HCT116 (cell line): ENCODE data around the gene CCDC80. TPM values are rescaled to one million over a fixed set of nuclear protein-coding genes. Genes with fewer than 3 reads are reported as not detected.

Experiments
- ATAC-seq: fragments of 200-7000 bp; cut with Tn5 transposase; 2 replicates; pipeline ENCODE4 v1.9.1; 2020; ENCODE audit warnings: mild to moderate bottlenecking, moderate library complexity
- BruUV-seq: library from RNA; stranded (reverse); fragments of 400-500 nt; replicated peaks from 2 replicates; lab custom pipeline; 2021; lab: Mats Ljungman, UMichigan
- CTCF ChIA-PET: fragments of 300-600 bp; sonication (Branson Sonifier 250); formaldehyde crosslinking; loops from one replicate; lab custom pipeline; 2021; ENCODE audit warnings: antibody characterized with exemption; lab: Charles Lee
- POLR2A ChIA-PET: fragments of 300-600, 350-600 bp; sonication (Branson Sonifier 250); formaldehyde crosslinking; loops from one replicate; lab custom pipeline; 2021; ENCODE audit warnings: antibody characterized with exemption; lab: Charles Lee
- RAD21 ChIA-PET, 2 experiments: fragments of 300-600 bp; sonication (Branson Sonifier 250); formaldehyde crosslinking; loops; one replicate each; lab custom pipeline; 2023; ENCODE audit warnings: low total read pairs in 2 of 2; ENCODE audit not compliant: uncharacterized antibody in 2 of 2, unreplicated experiment in 2 of 2, low non-redundant PET in 1 of 2; lab: Charles Lee
- DNase-seq: peaks from one replicate; pipeline ENCODE4 v3.0.0-alpha.2; 2010; ENCODE audit warnings: low read depth, low spot score
- H2AFZ ChIP-seq: fragments of 200-600 bp; shearing (Covaris generic), sonication (generic); 2 replicates; pipeline ENCODE4 v1.6.1; 2017; ENCODE audit warnings: low read depth, mixed run types, mixed read lengths, antibody characterized with exemption, low read length; ENCODE audit not compliant: poor library complexity, severe bottlenecking
- H3K27ac ChIP-seq: 2 replicates; pipeline ENCODE4 v1.5.1; 2012; ENCODE audit warnings: low read depth, low read length
- H3K27me3 ChIP-seq: fragments of 200-600 bp; sonication (generic); 2 replicates; pipeline ENCODE4 v1.6.1; 2016; ENCODE audit warnings: mixed run types, low read length, mixed read lengths; ENCODE audit not compliant: insufficient read depth
- H3K36me3 ChIP-seq, 2 experiments: fragments of 200-500 bp in 1 of 2; fragments of 200-600 bp in 1 of 2; sonication (Bioruptor generic) in 1 of 2; sonication (generic) in 1 of 2; 2 replicates each; pipeline versions ENCODE4 v1.5.1 to v1.6.1; 2014 to 2016; ENCODE audit warnings: low read length in 2 of 2, inconsistent platforms in 1 of 2, mixed read lengths in 1 of 2, mixed run types in 1 of 2; ENCODE audit not compliant: insufficient read depth in 2 of 2, control insufficient read depth in 1 of 2
- H3K4me1 ChIP-seq, 2 experiments: fragments of 200-600 bp in 1 of 2; sonication (generic) in 1 of 2; 2 replicates each; pipeline versions ENCODE4 v1.5.1 to v1.6.1; 2012 to 2017; ENCODE audit warnings: low read length in 2 of 2, inconsistent platforms in 1 of 2, mild to moderate bottlenecking in 1 of 2, mixed read lengths in 1 of 2, mixed run types in 1 of 2, moderate library complexity in 1 of 2; ENCODE audit not compliant: insufficient read depth in 2 of 2, control insufficient read depth in 1 of 2
- H3K4me2 ChIP-seq: fragments of 200-600 bp; sonication (generic); 2 replicates; pipeline ENCODE4 v1.6.1; 2017; ENCODE audit warnings: mixed run types, low read length, mixed read lengths
- H3K4me3 ChIP-seq, 2 experiments: fragments of 200-600 bp in 1 of 2; sonication (generic) in 1 of 2; replicated peaks in 1 of 2; 2 replicates each; pipeline ENCODE4 v1.5.1; 2011 to 2016; ENCODE audit warnings: low read length in 2 of 2, control low read depth in 1 of 2, low read depth in 1 of 2, mild to moderate bottlenecking in 1 of 2, mixed read lengths in 1 of 2, mixed run types in 1 of 2
- H3K79me2 ChIP-seq: fragments of 200-600 bp; sonication (generic); 2 replicates; pipeline ENCODE4 v1.6.1; 2017; ENCODE audit warnings: mild to moderate bottlenecking, mixed run types, low read length, moderate library complexity, mixed read lengths; ENCODE audit not compliant: insufficient read depth
- H3K9ac ChIP-seq: fragments of 200-600 bp; sonication (generic); 2 replicates; pipeline ENCODE4 v1.6.1; 2016; ENCODE audit warnings: low read length, mixed read lengths
- H3K9me2 ChIP-seq: fragments of 200-600 bp; sonication (generic), shearing (Covaris generic); 2 replicates; pipeline ENCODE4 v1.6.1; 2017; ENCODE audit warnings: mixed run types, mild to moderate bottlenecking, moderate library complexity; ENCODE audit not compliant: insufficient read depth
- H3K9me3 ChIP-seq, 2 experiments: fragments of 200-500 bp in 1 of 2; fragments of 200-600 bp in 1 of 2; sonication (Bioruptor generic) in 1 of 2; sonication (generic) in 1 of 2; 2 replicates each; pipeline ENCODE4 v1.6.1; 2014 to 2017; ENCODE audit warnings: low read length in 2 of 2, mixed read lengths in 2 of 2, inconsistent platforms in 1 of 2, low read depth in 1 of 2, mild to moderate bottlenecking in 1 of 2, mixed run types in 1 of 2, moderate library complexity in 1 of 2; ENCODE audit not compliant: control insufficient read depth in 1 of 2, insufficient read depth in 1 of 2
- H4K20me1 ChIP-seq: fragments of 200-600 bp; sonication (generic), shearing (Covaris generic); 2 replicates; pipeline ENCODE4 v1.6.1; 2017; ENCODE audit warnings: mixed run types, mild to moderate bottlenecking, moderate library complexity; ENCODE audit not compliant: insufficient read depth
- EZH2phosphoT487 ChIP-seq: fragments of 200-600 bp; IDR thresholded peaks from 2 replicates; pipeline ENCODE4 v1.6.1; 2018; ENCODE audit warnings: antibody characterized with exemption, borderline replicate concordance
- MAX ChIP-seq: IDR thresholded peaks from 2 replicates; pipeline ENCODE4 v1.6.1; 2012
- RAD21 ChIP-seq: IDR thresholded peaks from 2 replicates; pipeline ENCODE4 v1.6.1; 2012; ENCODE audit warnings: low read depth, mild to moderate bottlenecking
- REST ChIP-seq: IDR thresholded peaks from 2 replicates; pipeline ENCODE4 v1.6.1; 2012; ENCODE audit warnings: low read depth
- SRF ChIP-seq: IDR thresholded peaks from 2 replicates; pipeline ENCODE4 v1.6.1; 2012; ENCODE audit warnings: low read depth
- TCF7L2 ChIP-seq: IDR thresholded peaks from 2 replicates; pipeline ENCODE4 v1.7.0; 2011; ENCODE audit warnings: borderline replicate concordance, inconsistent platforms; ENCODE audit not compliant: insufficient read depth, insufficient read length; ENCODE audit errors: extremely low read depth
- ZNF274 ChIP-seq: fragments of 200-500 bp; sonication (Bioruptor generic); IDR thresholded peaks from 2 replicates; pipeline ENCODE4 v1.6.1; 2014; ENCODE audit warnings: mild to moderate bottlenecking, low read depth, low read length, inconsistent platforms
- intact Hi-C: fragments of 100-400 bp; cut with micrococcal nuclease; formaldehyde crosslinking; loops from 2 replicates; pipeline ENCODE4 v1.10.0; 2022
- total RNA-seq: library from RNA; stranded (reverse); gene quantifications from one replicate; pipeline ENCODE4 v1.2.1, GENCODE V29; 2021; ENCODE audit not compliant: unreplicated experiment
- TF ChIP-seq, protein P1 (sequence below), 3 experiments: fragments of 200-600 bp in 1 of 3; sonication (generic) in 1 of 3; IDR thresholded peaks in 2 of 3; conservative IDR thresholded peaks in 1 of 3; 2 replicates each; pipeline ENCODE4 v1.5.1; 2012 to 2017; ENCODE audit warnings: low read depth in 2 of 3, low read length in 2 of 3, antibody characterized with exemption in 1 of 3, borderline replicate concordance in 1 of 3, control low read depth in 1 of 3, mild to moderate bottlenecking in 1 of 3, mixed read lengths in 1 of 3, mixed run types in 1 of 3, moderate library complexity in 1 of 3; ENCODE audit not compliant: insufficient read depth in 1 of 3

Gene CCDC80
- total RNA-seq, 1 experiment from 2014 or later: 1.7 TPM

DNA sequence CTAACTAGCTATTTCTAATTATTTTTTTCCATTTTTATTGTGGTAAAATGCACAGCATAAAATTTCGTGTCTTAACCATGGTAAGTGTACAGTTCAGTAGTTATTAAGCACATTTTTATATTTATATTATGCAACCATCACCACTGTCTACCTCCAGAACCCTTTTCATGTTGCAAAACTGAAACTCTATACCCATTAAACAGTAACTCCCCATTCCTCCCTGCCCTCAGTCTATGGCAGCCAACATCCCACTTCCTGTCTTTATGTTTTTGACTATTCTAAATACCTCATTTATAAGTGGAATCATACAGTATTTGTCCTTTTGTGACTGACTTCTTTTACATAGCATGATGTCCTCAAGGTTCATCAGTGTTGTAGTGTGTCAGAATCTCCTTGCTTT, 53.6 kb downstream of the CCDC80 start:
- POLR2A ChIA-PET: no interaction called here
- DNase-seq: no peak
- no peaks in the 10 kb centered on the region for H3K9me2 ChIP-seq
- H3K36me3 ChIP-seq: 0 out of 4 replicates have a peak, but pooled peaks cover 0 to 5% of the 10 kb centered on the region in 2 experiments
- TF ChIP-seq EZH2phosphoT487 (no peak), SRF (no peak), RAD21 (no peak), TCF7L2 (no peak), MAX (no peak), ZNF274 (no peak), REST (no peak)
- TF ChIP-seq, protein P1, sequence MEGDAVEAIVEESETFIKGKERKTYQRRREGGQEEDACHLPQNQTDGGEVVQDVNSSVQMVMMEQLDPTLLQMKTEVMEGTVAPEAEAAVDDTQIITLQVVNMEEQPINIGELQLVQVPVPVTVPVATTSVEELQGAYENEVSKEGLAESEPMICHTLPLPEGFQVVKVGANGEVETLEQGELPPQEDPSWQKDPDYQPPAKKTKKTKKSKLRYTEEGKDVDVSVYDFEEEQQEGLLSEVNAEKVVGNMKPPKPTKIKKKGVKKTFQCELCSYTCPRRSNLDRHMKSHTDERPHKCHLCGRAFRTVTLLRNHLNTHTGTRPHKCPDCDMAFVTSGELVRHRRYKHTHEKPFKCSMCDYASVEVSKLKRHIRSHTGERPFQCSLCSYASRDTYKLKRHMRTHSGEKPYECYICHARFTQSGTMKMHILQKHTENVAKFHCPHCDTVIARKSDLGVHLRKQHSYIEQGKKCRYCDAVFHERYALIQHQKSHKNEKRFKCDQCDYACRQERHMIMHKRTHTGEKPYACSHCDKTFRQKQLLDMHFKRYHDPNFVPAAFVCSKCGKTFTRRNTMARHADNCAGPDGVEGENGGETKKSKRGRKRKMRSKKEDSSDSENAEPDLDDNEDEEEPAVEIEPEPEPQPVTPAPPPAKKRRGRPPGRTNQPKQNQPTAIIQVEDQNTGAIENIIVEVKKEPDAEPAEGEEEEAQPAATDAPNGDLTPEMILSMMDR (IDR thresholded peaks at IDR 0.05 in 2 of 3, conservative IDR thresholded peaks at IDR 0.05 in 1 of 3; ENCODE audit: borderline replicate concordance in 1 of 3, insufficient read depth in 1 of 3, low read depth in 2 of 3, low read length in 2 of 3): no peak
- no peak overlapping the region for H3K9ac ChIP-seq
- CTCF ChIA-PET: no interaction called here
- no peaks in the 10 kb centered on the region for H3K79me2 ChIP-seq
- BruUV-seq: no TSS peak
- RAD21 ChIA-PET: no interaction called here
- intact Hi-C loops: no loop called here
- no peaks in the 10 kb centered on the region for H4K20me1 ChIP-seq
- H2AFZ ChIP-seq: no peak overlapping the region
- no peaks in the 10 kb centered on the region for H3K27me3 ChIP-seq
- no peaks in the 10 kb centered on the region for H3K9me3 ChIP-seq
- no peak overlapping the region for H3K4me3 ChIP-seq
- no peak for ATAC-seq
- H3K27ac ChIP-seq: no peak overlapping the region
- no peaks in the 10 kb centered on the region for H3K4me1 ChIP-seq
- no peak overlapping the region for H3K4me2 ChIP-seq
